ENCODE results near the gene ADAM15. TPM values are rescaled to one million over a fixed set of nuclear protein-coding genes. Genes with fewer than 3 reads are reported as not detected.
A peak's percentile ranks its signal among the peaks of the same experiment; 100 is the strongest.

The ADAM15 gene
- total and polyA plus RNA-seq, 5 experiments from 2014 or later: 2.8 to 21.9 (median 4.5) TPM

GRCh38 chr1:155072531-155073289, 21.6 kb downstream of the ADAM15 start:
- POLR2A ChIA-PET: interaction anchor here (0.5 to 1.0 kb wide), 2 partner anchors 9 to 547 kb away, joined by 5 to 6 read pairs; partner anchors contain the start of gene EFNA4
- peaks cover 0 to 9% (median 0%) of the 10 kb centered on the region in 3 donors for H3K36me3 Mint-ChIP-seq
- H3K4me3 Mint-ChIP-seq: peak overlapping the region in 1 of 10 donors; percentile 73
- DNase-seq: no peak
- H3K4me1 Mint-ChIP-seq: peaks cover 13 to 39% (median 38%) of the 10 kb centered on the region in 4 donors
- H3K27me3 Mint-ChIP-seq: no peaks in the 10 kb centered on the region
- no peaks in the 10 kb centered on the region for H3K9me3 Mint-ChIP-seq
- ATAC-seq: no peak
- H3K27ac Mint-ChIP-seq: peak overlapping the region in 1 of 10 donors; percentile 41

GRCh38 chr1:155073377-155074242, 22.5 kb downstream of the ADAM15 start:
- Mint-ChIP-seq H3K9me3 (no peaks in the 10 kb centered on the region), H3K36me3 (peaks cover 0 to 4% (median 0%) of the 10 kb centered on the region in 3 donors), H3K4me3 (peak overlapping the region in 1 of 10 donors; percentile 35), H3K27me3 (no peaks in the 10 kb centered on the region), H3K27ac (no peak overlapping the region), H3K4me1 (peaks cover 15 to 43% (median 39%) of the 10 kb centered on the region in 4 donors)
- peak in 2 of 10 donors; percentile 25 to 31 for DNase-seq
- ATAC-seq: peak in 1 of 2 donors; percentile 9
- POLR2A ChIA-PET: no interaction called here

- Mint-ChIP-seq H3K4me1 (peaks cover 20 to 49% (median 44%) of the 10 kb centered on the region in 4 donors), H3K9me3 (no peaks in the 10 kb centered on the region), H3K27ac (no peak overlapping the region), H3K27me3 (peaks cover 4 to 10% (median 5%) of the 10 kb centered on the region in 5 donors), H3K4me3 (no peak overlapping the region), H3K36me3 (no peaks in the 10 kb centered on the region)
- no peak for DNase-seq
- POLR2A ChIA-PET: interaction anchor here (0.6 to 1.4 kb wide), 3 partner anchors 9 to 24 kb away, joined by 3 read pairs; no protein-coding TSS in a partner anchor
- ATAC-seq: no peak
These were observed 24.4 kb downstream of the ADAM15 start for GRCh38 chr1:155075535-155075934.

DNA sequence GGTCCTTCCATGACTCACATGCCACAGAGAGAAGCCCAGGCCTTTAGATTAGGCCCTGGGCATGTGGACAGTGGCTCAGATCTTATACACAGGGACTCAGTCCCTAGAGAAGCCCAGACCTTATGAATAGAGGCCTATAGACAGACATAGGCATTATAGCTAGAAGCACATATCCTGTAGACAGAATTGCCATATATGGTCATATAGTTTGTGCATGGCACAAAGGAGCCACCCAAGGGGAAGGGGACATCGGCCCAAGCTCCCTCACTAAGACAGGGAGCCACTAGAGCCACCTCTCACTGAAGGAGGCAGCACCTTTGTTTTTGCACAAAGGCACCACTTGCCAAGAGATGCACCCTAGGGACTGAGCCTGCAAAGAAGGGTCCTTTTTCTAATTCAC, 25.3 kb downstream of the ADAM15 start:
- ATAC-seq (no peak), DNase-seq (no peak)
- H3K4me1 Mint-ChIP-seq: peaks cover 21 to 47% (median 44%) of the 10 kb centered on the region in 4 donors
- H3K36me3 Mint-ChIP-seq: no peaks in the 10 kb centered on the region
- POLR2A ChIA-PET: interaction anchor here (1.0 to 1.1 kb wide), 2 partner anchors 8 to 24 kb away, joined by 3 to 5 read pairs; no protein-coding TSS in a partner anchor
- H3K9me3 Mint-ChIP-seq: no peaks in the 10 kb centered on the region
- H3K4me3 Mint-ChIP-seq: no peak overlapping the region
- peaks cover 7 to 15% (median 8%) of the 10 kb centered on the region in 5 donors for H3K27me3 Mint-ChIP-seq
- no peak overlapping the region for H3K27ac Mint-ChIP-seq

GRCh38 chr1:155077346-155077745, 26.2 kb downstream of the ADAM15 start:
- H3K9me3 Mint-ChIP-seq: no peaks in the 10 kb centered on the region
- no peak for ATAC-seq
- DNase-seq: no peak
- peak overlapping the region in 2 of 10 donors; percentile 0 to 54 for H3K27ac Mint-ChIP-seq
- no peaks in the 10 kb centered on the region for H3K36me3 Mint-ChIP-seq
- POLR2A ChIA-PET: interaction anchor here (0.6 kb wide), 1 partner anchor 95 kb away, joined by 3 read pairs; no protein-coding TSS in a partner anchor
- peaks cover 19 to 46% (median 43%) of the 10 kb centered on the region in 4 donors for H3K4me1 Mint-ChIP-seq
- H3K27me3 Mint-ChIP-seq: peaks cover 10 to 24% (median 14%) of the 10 kb centered on the region in 5 donors
- H3K4me3 Mint-ChIP-seq: peak overlapping the region in 8 of 10 donors; percentile 5 to 81 (median 40)

- POLR2A ChIA-PET: interaction anchor here (0.7 to 1.4 kb wide), 2 partner anchors 14 to 32 kb away, joined by 4 to 7 read pairs; partner anchors contain the start of gene EFNA4
- no peak for DNase-seq
- Mint-ChIP-seq H3K27me3 (peaks cover 12 to 30% (median 19%) of the 10 kb centered on the region in 5 donors), H3K36me3 (no peaks in the 10 kb centered on the region), H3K4me3 (peak overlapping the region; percentile 42 to 88 (median 60)), H3K4me1 (peaks cover 19 to 48% (median 46%) of the 10 kb centered on the region in 4 donors), H3K27ac (peak overlapping the region in 2 of 10 donors; percentile 0 to 71), H3K9me3 (no peaks in the 10 kb centered on the region)
- ATAC-seq: no peak
These were observed 26.8 kb downstream of the ADAM15 start for GRCh38 chr1:155077758-155078445.

GRCh38 chr1:155078469-155079209, 27.5 kb downstream of the ADAM15 start, which contains the start of gene EFNA3:
TSS of gene EFNA3 (plus strand) at chr1:155078837. CDS start at chr1:155078942, 105 bp downstream.
- H3K4me3 Mint-ChIP-seq: peak within 1 kb of the TSS; percentile 71 to 91 (median 84)
- peaks cover 18 to 44% (median 42%) of the 10 kb centered on the region in 4 donors for H3K4me1 Mint-ChIP-seq
- no peaks in the 10 kb centered on the region for H3K36me3 Mint-ChIP-seq
- peak within 1 kb of the TSS in 9 of 10 donors; percentile 0 to 89 (median 62) for H3K27ac Mint-ChIP-seq
- H3K27me3 Mint-ChIP-seq: peaks cover 13 to 37% (median 21%) of the 10 kb centered on the region in 5 donors
- ATAC-seq: peak; percentile 24 to 37
- peak in 7 of 10 donors; percentile 46 to 67 (median 48) for DNase-seq
- H3K9me3 Mint-ChIP-seq: no peaks in the 10 kb centered on the region
- POLR2A ChIA-PET: interaction anchor here (0.7 to 2.8 kb wide), 5 partner anchors 8 to 33 kb away, joined by 4 to 14 read pairs (median 7); partner anchors contain the start of gene EFNA4

DNA sequence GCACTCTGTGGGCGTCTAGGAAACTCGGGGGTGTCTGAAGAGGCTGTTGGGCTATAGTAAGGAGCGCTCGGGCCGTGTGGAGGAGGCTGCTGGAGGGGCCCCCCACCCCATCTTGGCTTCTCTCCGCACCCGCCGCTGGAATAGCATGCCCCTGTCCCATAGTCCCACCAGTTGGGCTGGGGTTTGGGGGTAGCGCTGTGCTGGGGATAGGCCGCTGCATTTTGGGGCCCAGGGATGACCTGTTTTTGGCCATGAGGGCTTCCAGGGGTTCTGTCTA, 28.0 kb downstream of the ADAM15 start:
- H3K36me3 Mint-ChIP-seq: no peaks in the 10 kb centered on the region
- H3K27ac Mint-ChIP-seq: peak overlapping the region in 8 of 10 donors; percentile 1 to 89 (median 62)
- peak overlapping the region; percentile 71 to 91 (median 84) for H3K4me3 Mint-ChIP-seq
- peak in 2 of 10 donors; percentile 22 to 31 for DNase-seq
- peaks cover 22 to 45% (median 42%) of the 10 kb centered on the region in 4 donors for H3K4me1 Mint-ChIP-seq
- POLR2A ChIA-PET: interaction anchor here (1.4 to 2.8 kb wide), 4 partner anchors 9 to 28 kb away, joined by 4 to 14 read pairs (median 7); partner anchors contain the start of gene EFNA4
- peaks cover 17 to 42% (median 25%) of the 10 kb centered on the region in 5 donors for H3K27me3 Mint-ChIP-seq
- peak; percentile 5 to 7 for ATAC-seq
- no peaks in the 10 kb centered on the region for H3K9me3 Mint-ChIP-seq

GRCh38 chr1:155079487-155080311, 28.6 kb downstream of the ADAM15 start:
- H3K27me3 Mint-ChIP-seq: peaks cover 22 to 48% (median 30%) of the 10 kb centered on the region in 5 donors
- H3K27ac Mint-ChIP-seq: peak overlapping the region in 9 of 10 donors; percentile 0 to 89 (median 61)
- no peaks in the 10 kb centered on the region for H3K9me3 Mint-ChIP-seq
- peaks cover 27 to 48% (median 45%) of the 10 kb centered on the region in 4 donors for H3K4me1 Mint-ChIP-seq
- H3K4me3 Mint-ChIP-seq: peak overlapping the region; percentile 71 to 91 (median 84)
- no peaks in the 10 kb centered on the region for H3K36me3 Mint-ChIP-seq
- ATAC-seq: peak; percentile 24 to 26
- POLR2A ChIA-PET: interaction anchor here (0.5 to 2.8 kb wide), 5 partner anchors 10 to 471 kb away, joined by 4 to 14 read pairs (median 7); partner anchors contain the start of gene EFNA4
- DNase-seq: peak in 2 of 10 donors; percentile 22 to 30

Measured in naive thymus-derived CD8-positive, alpha-beta T cell (primary cell).